Measurements from ENCODE around the gene UXS1.

DNA sequence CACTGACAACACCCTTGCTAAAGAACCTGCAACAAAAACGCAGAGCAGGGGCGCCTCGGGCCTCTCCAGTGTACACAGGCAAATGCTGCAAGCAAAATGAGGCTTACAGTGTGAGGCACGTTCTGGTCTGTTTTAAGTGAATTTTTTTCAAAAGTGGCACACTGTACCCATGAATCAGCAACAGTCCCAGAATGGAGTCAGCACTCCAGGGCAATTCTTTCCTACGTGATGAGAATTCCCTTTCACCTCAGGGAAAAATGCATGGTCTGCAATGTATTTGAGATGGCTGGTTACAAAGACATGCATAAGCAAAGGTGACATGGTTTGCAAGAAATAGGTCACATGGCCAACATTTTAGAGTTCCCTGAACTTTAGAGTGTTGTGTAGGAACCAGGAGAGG is 94.4 kb downstream of the UXS1 start:
- TF ChIP-seq CTCF (IDR thresholded peaks at IDR 0.05) = no peak
- no peak for TF ChIP-seq POLR2A (IDR thresholded peaks at IDR 0.05)
